ENCODE data around the gene PBX1. TPM values are rescaled to one million over a fixed set of nuclear protein-coding genes. Genes with fewer than 3 reads are reported as not detected.

PBX1 gene
- total and polyA plus RNA-seq, 4 donors: 2.2 to 17.3 (median 5.1) TPM

GRCh38 chr1:164721228-164721496 is 162.2 kb downstream of the PBX1 start:
- no peak overlapping the region for H3K4me3 ChIP-seq (ENCODE audit: low read depth in 1 of 3, low read length in 3 of 3)
- no peaks in the 10 kb centered on the region for H3K4me1 ChIP-seq (ENCODE audit: control insufficient read depth in 4 of 4, insufficient read depth in 4 of 4, low read length in 3 of 4)
- H3K27ac ChIP-seq (ENCODE audit: low read depth in 1 of 2, low read length in 2 of 2): no peak overlapping the region
- no peaks in the 10 kb centered on the region for H3K9me3 ChIP-seq (ENCODE audit: control insufficient read depth in 4 of 4, low read length in 3 of 4)
- DNase-seq (ENCODE audit: low spot score): no peak
- H3K36me3 ChIP-seq (ENCODE audit: control insufficient read depth in 4 of 4, insufficient read depth in 3 of 4, low read depth in 1 of 4, low read length in 3 of 4): no peaks in the 10 kb centered on the region
- no peak overlapping the region for H3K9ac ChIP-seq (ENCODE audit: low read depth in 1 of 2, low read length in 2 of 2)
- TF ChIP-seq ZBTB33 (IDR thresholded peaks at IDR 0.05): no peak
- no peak for TF ChIP-seq RAD21 (IDR thresholded peaks at IDR 0.05)
- no peak for TF ChIP-seq GABPA (IDR thresholded peaks at IDR 0.05 in 1 of 2, conservative IDR thresholded peaks at IDR 0.05 in 1 of 2)
- TF ChIP-seq FOXA2 (IDR thresholded peaks at IDR 0.05): no peak
- TF ChIP-seq NR2F2 (IDR thresholded peaks at IDR 0.05): no peak
- TF ChIP-seq TAF1 (conservative IDR thresholded peaks at IDR 0.05): no peak
- TF ChIP-seq EGR1 (IDR thresholded peaks at IDR 0.05; ENCODE audit: low read depth in 2 of 2): no peak
- TF ChIP-seq RXRA (IDR thresholded peaks at IDR 0.05): no peak
- TF ChIP-seq, protein P1, sequence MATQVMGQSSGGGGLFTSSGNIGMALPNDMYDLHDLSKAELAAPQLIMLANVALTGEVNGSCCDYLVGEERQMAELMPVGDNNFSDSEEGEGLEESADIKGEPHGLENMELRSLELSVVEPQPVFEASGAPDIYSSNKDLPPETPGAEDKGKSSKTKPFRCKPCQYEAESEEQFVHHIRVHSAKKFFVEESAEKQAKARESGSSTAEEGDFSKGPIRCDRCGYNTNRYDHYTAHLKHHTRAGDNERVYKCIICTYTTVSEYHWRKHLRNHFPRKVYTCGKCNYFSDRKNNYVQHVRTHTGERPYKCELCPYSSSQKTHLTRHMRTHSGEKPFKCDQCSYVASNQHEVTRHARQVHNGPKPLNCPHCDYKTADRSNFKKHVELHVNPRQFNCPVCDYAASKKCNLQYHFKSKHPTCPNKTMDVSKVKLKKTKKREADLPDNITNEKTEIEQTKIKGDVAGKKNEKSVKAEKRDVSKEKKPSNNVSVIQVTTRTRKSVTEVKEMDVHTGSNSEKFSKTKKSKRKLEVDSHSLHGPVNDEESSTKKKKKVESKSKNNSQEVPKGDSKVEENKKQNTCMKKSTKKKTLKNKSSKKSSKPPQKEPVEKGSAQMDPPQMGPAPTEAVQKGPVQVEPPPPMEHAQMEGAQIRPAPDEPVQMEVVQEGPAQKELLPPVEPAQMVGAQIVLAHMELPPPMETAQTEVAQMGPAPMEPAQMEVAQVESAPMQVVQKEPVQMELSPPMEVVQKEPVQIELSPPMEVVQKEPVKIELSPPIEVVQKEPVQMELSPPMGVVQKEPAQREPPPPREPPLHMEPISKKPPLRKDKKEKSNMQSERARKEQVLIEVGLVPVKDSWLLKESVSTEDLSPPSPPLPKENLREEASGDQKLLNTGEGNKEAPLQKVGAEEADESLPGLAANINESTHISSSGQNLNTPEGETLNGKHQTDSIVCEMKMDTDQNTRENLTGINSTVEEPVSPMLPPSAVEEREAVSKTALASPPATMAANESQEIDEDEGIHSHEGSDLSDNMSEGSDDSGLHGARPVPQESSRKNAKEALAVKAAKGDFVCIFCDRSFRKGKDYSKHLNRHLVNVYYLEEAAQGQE (IDR thresholded peaks at IDR 0.05): no peak
- TF ChIP-seq HNF4A (conservative IDR thresholded peaks at IDR 0.05): no peak
- no peak for TF ChIP-seq JUND (IDR thresholded peaks at IDR 0.05)
- no peak for TF ChIP-seq SP1 (IDR thresholded peaks at IDR 0.05)
- no peak for TF ChIP-seq FOXA1 (IDR thresholded peaks at IDR 0.05)
- TF ChIP-seq, protein P2, sequence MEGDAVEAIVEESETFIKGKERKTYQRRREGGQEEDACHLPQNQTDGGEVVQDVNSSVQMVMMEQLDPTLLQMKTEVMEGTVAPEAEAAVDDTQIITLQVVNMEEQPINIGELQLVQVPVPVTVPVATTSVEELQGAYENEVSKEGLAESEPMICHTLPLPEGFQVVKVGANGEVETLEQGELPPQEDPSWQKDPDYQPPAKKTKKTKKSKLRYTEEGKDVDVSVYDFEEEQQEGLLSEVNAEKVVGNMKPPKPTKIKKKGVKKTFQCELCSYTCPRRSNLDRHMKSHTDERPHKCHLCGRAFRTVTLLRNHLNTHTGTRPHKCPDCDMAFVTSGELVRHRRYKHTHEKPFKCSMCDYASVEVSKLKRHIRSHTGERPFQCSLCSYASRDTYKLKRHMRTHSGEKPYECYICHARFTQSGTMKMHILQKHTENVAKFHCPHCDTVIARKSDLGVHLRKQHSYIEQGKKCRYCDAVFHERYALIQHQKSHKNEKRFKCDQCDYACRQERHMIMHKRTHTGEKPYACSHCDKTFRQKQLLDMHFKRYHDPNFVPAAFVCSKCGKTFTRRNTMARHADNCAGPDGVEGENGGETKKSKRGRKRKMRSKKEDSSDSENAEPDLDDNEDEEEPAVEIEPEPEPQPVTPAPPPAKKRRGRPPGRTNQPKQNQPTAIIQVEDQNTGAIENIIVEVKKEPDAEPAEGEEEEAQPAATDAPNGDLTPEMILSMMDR (IDR thresholded peaks at IDR 0.05; ENCODE audit: low read depth, low read length, missing input control): no peak
- TF ChIP-seq, protein P3, sequence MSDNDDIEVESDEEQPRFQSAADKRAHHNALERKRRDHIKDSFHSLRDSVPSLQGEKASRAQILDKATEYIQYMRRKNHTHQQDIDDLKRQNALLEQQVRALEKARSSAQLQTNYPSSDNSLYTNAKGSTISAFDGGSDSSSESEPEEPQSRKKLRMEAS (IDR thresholded peaks at IDR 0.05): no peak
- TF ChIP-seq HNF4G (IDR thresholded peaks at IDR 0.05): no peak
- H3K27me3 ChIP-seq (ENCODE audit: control insufficient read depth in 4 of 4, insufficient read depth in 4 of 4, low read length in 3 of 4): no peaks in the 10 kb centered on the region
- 58% methylated on average over 2 of the region's 2 CpGs for WGBS

- Histone ChIP-seq H3K9ac (ENCODE audit: low read depth in 1 of 2, low read length in 2 of 2) (no peak overlapping the region), H3K9me3 (ENCODE audit: control insufficient read depth in 4 of 4, low read length in 3 of 4) (no peaks in the 10 kb centered on the region), H3K4me3 (ENCODE audit: low read depth in 1 of 3, low read length in 3 of 3) (no peak overlapping the region), H3K4me1 (ENCODE audit: control insufficient read depth in 4 of 4, insufficient read depth in 4 of 4, low read length in 3 of 4) (no peaks in the 10 kb centered on the region), H3K36me3 (ENCODE audit: control insufficient read depth in 4 of 4, insufficient read depth in 3 of 4, low read depth in 1 of 4, low read length in 3 of 4) (no peaks in the 10 kb centered on the region), H3K27me3 (ENCODE audit: control insufficient read depth in 4 of 4, insufficient read depth in 4 of 4, low read length in 3 of 4) (no peaks in the 10 kb centered on the region), H3K27ac (ENCODE audit: low read depth in 1 of 2, low read length in 2 of 2) (no peak overlapping the region)
- DNase-seq (ENCODE audit: low spot score): no peak
- WGBS: 90% methylated on average over 9 of the region's 9 CpGs
- TF ChIP-seq ZBTB33 (IDR thresholded peaks at IDR 0.05) (no peak), ATF3 (IDR thresholded peaks at IDR 0.05) (no peak), FOXA2 (IDR thresholded peaks at IDR 0.05) (no peak), HNF4G (IDR thresholded peaks at IDR 0.05) (no peak), RXRA (IDR thresholded peaks at IDR 0.05) (no peak), YY1 (IDR thresholded peaks at IDR 0.05) (no peak), RAD21 (IDR thresholded peaks at IDR 0.05) (no peak)
- TF ChIP-seq, protein P1 (IDR thresholded peaks at IDR 0.05): no peak
Measured at GRCh38 chr1:164723296-164723798, 164.4 kb downstream of the PBX1 start.
